IMR-90 (cell line): ENCODE measurements around the gene MPI.

ENCODE experiments used
- MAZ ChIP-seq: IDR thresholded peaks from 2 replicates; pipeline ENCODE4 v1.6.1; 2012; ENCODE audit warnings: low read depth, mild to moderate bottlenecking, low read length, improper control_type of control experiment, moderate library complexity, borderline replicate concordance
- POLR2A ChIP-seq: IDR thresholded peaks from 2 replicates; pipeline ENCODE4 v1.6.1; 2012; ENCODE audit warnings: mild to moderate bottlenecking, low read depth, low read length

- TF ChIP-seq MAZ (no peak), POLR2A (no peak)
Observed at GRCh38 chr15:74851960-74852359, 37.9 kb upstream of the MPI start.
